K562 (cell line): Measurements from ENCODE around the gene IRF4. TPM values are rescaled to one million over a fixed set of nuclear protein-coding genes. Genes with fewer than 3 reads are reported as not detected.

Experiments used
- ATAC-seq: fragments of 200-7000 bp; cut with Tn5 transposase; 3 replicates; pipeline ENCODE4 v1.9.1; 2020; ENCODE audit warnings: moderate library complexity
- BruUV-seq: library from RNA; stranded (reverse); fragments of 400-500 nt; replicated peaks from 2 replicates; lab custom pipeline; 2021; lab: Mats Ljungman, UMichigan
- CTCF ChIA-PET: fragments of 300-600 bp; formaldehyde crosslinking; extraction: SDS; loops from one replicate; lab custom pipeline; 2021; ENCODE audit warnings: low intra/inter-chr PET ratio; lab: Yijun Ruan, JAX
- POLR2A ChIA-PET: fragments of 300-600, 350-650 bp; sonication (Branson Sonifier 250); formaldehyde crosslinking; extraction: SDS; loops from one replicate; lab custom pipeline; 2021; ENCODE audit warnings: antibody characterized with exemption, inconsistent platforms; lab: Yijun Ruan, JAX
- DNase-seq, 4 experiments: peaks; one replicate each; pipeline versions ENCODE4 v3.0.0 to v3.0.0-alpha.2; 2011 to 2018; ENCODE audit warnings: low spot score in 3 of 4, mixed read lengths in 3 of 4; ENCODE audit errors: extremely low read depth in 1 of 4
- FAIRE-seq: peaks from 2 replicates; lab custom pipeline; 2011; peaks lifted over from hg19 to GRCh38; lab: Jason Lieb, UNC
- H2AFZ ChIP-seq: 2 replicates; pipeline ENCODE4 v1.6.0; 2011; ENCODE audit warnings: low read depth, low read length, control low read depth, inconsistent platforms
- H3K27ac ChIP-seq: fragments of 200-600 bp; 3 replicates; pipeline ENCODE4 v1.8.0; 2011; ENCODE audit warnings: low read depth, mild to moderate bottlenecking, control low read depth, inconsistent platforms, low read length, moderate library complexity, mixed read lengths; ENCODE audit errors: extremely low read depth
- H3K27me3 ChIP-seq, 2 experiments: fragments of 300-600 bp in 1 of 2; 2 replicates in 1 of 2; 3 replicates in 1 of 2; pipeline versions ENCODE4 v1.6.0 to v1.8.0; 2011; ENCODE audit warnings: inconsistent platforms in 2 of 2, low read length in 2 of 2, mild to moderate bottlenecking in 1 of 2, mixed read lengths in 1 of 2, moderate library complexity in 1 of 2; ENCODE audit not compliant: control insufficient read depth in 2 of 2, insufficient read depth in 2 of 2
- H3K36me3 ChIP-seq: fragments of 300-600 bp; 3 replicates; pipeline ENCODE4 v1.8.0; 2011; ENCODE audit warnings: mild to moderate bottlenecking, low read length, inconsistent platforms; ENCODE audit not compliant: control insufficient read depth, insufficient read depth
- H3K4me1 ChIP-seq, 2 experiments: fragments of 200-600 bp in 1 of 2; replicated peaks in 1 of 2; 2 replicates in 1 of 2; 3 replicates in 1 of 2; pipeline versions ENCODE4 v1.5.1 to v1.8.0; 2011; ENCODE audit warnings: inconsistent platforms in 2 of 2, low read length in 2 of 2, mild to moderate bottlenecking in 1 of 2, mixed read lengths in 1 of 2, moderate library complexity in 1 of 2; ENCODE audit not compliant: control insufficient read depth in 2 of 2, insufficient read depth in 2 of 2
- H3K4me2 ChIP-seq: 2 replicates; pipeline ENCODE4 v1.6.1; 2011; ENCODE audit warnings: low read length, control low read depth, inconsistent platforms, mixed read lengths; ENCODE audit not compliant: insufficient read depth
- H3K4me3 ChIP-seq: fragments of 200-600 bp; sonication (generic), shearing (Covaris generic); 2 replicates; pipeline ENCODE4 v1.5.1; 2016; ENCODE audit warnings: control low read depth, inconsistent platforms
- H3K79me2 ChIP-seq: fragments of 200-600 bp; 3 replicates; pipeline ENCODE4 v1.8.0; 2011; ENCODE audit warnings: low read length, inconsistent platforms; ENCODE audit not compliant: control insufficient read depth, insufficient read depth
- H3K9ac ChIP-seq, 2 experiments: 2 replicates each; pipeline versions ENCODE4 v1.6.0 to v1.6.1; 2011; ENCODE audit warnings: low read depth in 2 of 2, low read length in 2 of 2, control low read depth in 1 of 2, inconsistent platforms in 1 of 2, mild to moderate bottlenecking in 1 of 2, mixed read lengths in 1 of 2; ENCODE audit not compliant: insufficient read depth in 1 of 2
- H3K9me1 ChIP-seq: one replicate; pipeline ENCODE4 v1.6.0; 2011; ENCODE audit warnings: inconsistent platforms, mild to moderate bottlenecking, low read length, moderate library complexity; ENCODE audit not compliant: control insufficient read depth, insufficient read depth
- H3K9me3 ChIP-seq: replicated peaks from 2 replicates; pipeline ENCODE4 v1.5.1; 2011; ENCODE audit warnings: low read depth, low read length, inconsistent platforms; ENCODE audit not compliant: control insufficient read depth, insufficient read depth
- H4K20me1 ChIP-seq: replicated peaks from 2 replicates; pipeline ENCODE4 v1.6.1; 2011; ENCODE audit warnings: low read length, inconsistent platforms, mixed read lengths; ENCODE audit not compliant: control insufficient read depth, insufficient read depth
- FOXO4 ChIP-seq: fragments of 450-650 bp; formaldehyde crosslinking; IDR thresholded peaks from 2 replicates; pipeline ENCODE4 v1.4.0; 2020; ENCODE audit warnings: mild to moderate bottlenecking, moderate library complexity
- HBP1 ChIP-seq: fragments of 450-650 bp; formaldehyde crosslinking; IDR thresholded peaks from 2 replicates; pipeline ENCODE4 v1.4.0; 2022; ENCODE audit warnings: missing genetic modification characterization
- HDAC3 ChIP-seq: fragments of 450-650 bp; IDR thresholded peaks from 2 replicates; pipeline ENCODE4 v1.6.1; 2018; ENCODE audit warnings: borderline replicate concordance, mild to moderate bottlenecking, moderate library complexity; ENCODE audit not compliant: partially characterized antibody
- HNRNPL ChIP-seq: fragments of 200-400 bp; formaldehyde crosslinking; IDR thresholded peaks from 2 replicates; pipeline ENCODE4 v1.6.1; 2017; ENCODE audit warnings: low read depth, mild to moderate bottlenecking, low read length
- RHOXF2B ChIP-seq: fragments of 250-450 bp; sonication (Bioruptor Pico); conservative IDR thresholded peaks from 2 replicates; pipeline ENCODE4 v1.5.1; 2021
- ZNF740 ChIP-seq, 3 experiments: fragments of 200-800 bp in 1 of 3; sonication (Bioruptor generic) in 1 of 3; sonication (generic) in 1 of 3; formaldehyde crosslinking in 1 of 3; IDR thresholded peaks; 2 replicates each; pipeline versions ENCODE4 v1.6.1 to v1.8.0; 2016 to 2022; ENCODE audit warnings: mild to moderate bottlenecking in 2 of 3, missing compliant biosample characterization in 2 of 3, missing genetic modification characterization in 2 of 3, missing genetic modification reagents in 1 of 3
- WGBS: fragments of 100-300 bp; shearing (Covaris generic); methylation state at CpG from one replicate; pipeline ENCODE4 v1.1.6; 2016; ENCODE audit warnings: low coverage, mixed read lengths; ENCODE audit not compliant: insufficient coverage; ENCODE audit errors: missing lambda C conversion rate; 5-methylcytosine and 5-hydroxymethylcytosine counted together
- in situ Hi-C: fragments of 300-500 bp; cut with MboI; formaldehyde crosslinking; loops from 4 replicates; pipeline ENCODE4 v1.15.0; 2018; ENCODE audit warnings: inconsistent platforms, mixed read lengths
- intact Hi-C: fragments of 100-400 bp; cut with micrococcal nuclease; formaldehyde crosslinking; loops from 2 replicates; pipeline ENCODE4 v1.14.2; 2022
- polyA plus RNA-seq, 8 experiments: library from polyadenylated mRNA; depleted of rRNA in 4 of 8; stranded (reverse) in 5 of 8; unstranded in 3 of 8; fragments of >200 nt; fragmentation: Nextera tagmentation in 2 of 8; fragmentation: Illumina TruSeq in 1 of 8; extraction: Ambion mirVana in 2 of 8; extraction: Trizol in 1 of 8; gene quantifications; 2 replicates each; pipeline versions ENCODE4 v1.2.1 to v1.2.3, GENCODE V29; 2011 to 2014; ENCODE audit warnings: inconsistent platforms in 1 of 8, missing spikeins in 1 of 8
- total RNA-seq, 7 experiments: library from RNA; depleted of rRNA in 6 of 7; stranded (reverse); fragments of >200 nt in 6 of 7; fragmentation: Illumina TruSeq in 2 of 7; extraction: Trizol in 2 of 7; gene quantifications; 2 replicates each; pipeline versions ENCODE4 v1.2.1 to v1.2.3, GENCODE V29; 2011 to 2021; ENCODE audit warnings: low replicate concordance in 1 of 7

Gene IRF4
- total and polyA plus RNA-seq, 9 of the 15 experiments (the other 6 are each of a cell fraction or from before 2014, with no cell fraction given) = 0.05 to 0.33 (median 0.09) TPM; not detected in 6

GRCh38 chr6:449057-449430 lies 57.5 kb downstream of the IRF4 start:
- Histone ChIP-seq H3K4me3 (no peak overlapping the region), H3K79me2 (no peaks in the 10 kb centered on the region), H4K20me1 (no peaks in the 10 kb centered on the region), H3K9me3 (no peaks in the 10 kb centered on the region), H3K27ac (no peak overlapping the region), H3K9ac (no peak overlapping the region), H3K4me1 (peaks cover 0 to 6% of the 10 kb centered on the region in 2 experiments; a peak in 1 of 5 replicates), H3K9me1 (no peaks in the 10 kb centered on the region), H3K27me3 (peaks cover 32 to 86% of the 10 kb centered on the region in 2 experiments), H2AFZ (no peak overlapping the region), H3K36me3 (no peaks in the 10 kb centered on the region), H3K4me2 (no peak overlapping the region)
- no TSS peak for BruUV-seq
- ChIA-PET POLR2A (interaction anchor here (0.7 kb wide), 1 partner anchor 40 kb away, joined by 3 read pairs; no protein-coding TSS in a partner anchor), CTCF (no interaction called here)
- ATAC-seq (no peak), FAIRE-seq (no peak), DNase-seq (no peak)
- in situ Hi-C loops (no loop called here), intact Hi-C loops (no loop called here)
- 0% methylated on average over 12 of the region's 12 CpGs for WGBS
- TF ChIP-seq HNRNPL (no peak), HDAC3 (no peak), FOXO4 (CRISPR knock-in tag) (no peak), RHOXF2B (CRISPR knock-in tag) (no peak), HBP1 (CRISPR knock-in tag) (no peak), ZNF740 (CRISPR knock-in tag; IDR thresholded peaks at IDR 0.05) (no peak), ZNF740 (tag; IDR thresholded peaks at IDR 0.05) (no peak)
